ENCODE measurements around the gene EEF1AKMT2. TPM values are rescaled to one million over a fixed set of nuclear protein-coding genes. Genes with fewer than 3 reads are reported as not detected.

The EEF1AKMT2 gene
- total RNA-seq, 4 donors from 2014 or later = 10.6 to 16.8 (median 13.3) TPM

DNA sequence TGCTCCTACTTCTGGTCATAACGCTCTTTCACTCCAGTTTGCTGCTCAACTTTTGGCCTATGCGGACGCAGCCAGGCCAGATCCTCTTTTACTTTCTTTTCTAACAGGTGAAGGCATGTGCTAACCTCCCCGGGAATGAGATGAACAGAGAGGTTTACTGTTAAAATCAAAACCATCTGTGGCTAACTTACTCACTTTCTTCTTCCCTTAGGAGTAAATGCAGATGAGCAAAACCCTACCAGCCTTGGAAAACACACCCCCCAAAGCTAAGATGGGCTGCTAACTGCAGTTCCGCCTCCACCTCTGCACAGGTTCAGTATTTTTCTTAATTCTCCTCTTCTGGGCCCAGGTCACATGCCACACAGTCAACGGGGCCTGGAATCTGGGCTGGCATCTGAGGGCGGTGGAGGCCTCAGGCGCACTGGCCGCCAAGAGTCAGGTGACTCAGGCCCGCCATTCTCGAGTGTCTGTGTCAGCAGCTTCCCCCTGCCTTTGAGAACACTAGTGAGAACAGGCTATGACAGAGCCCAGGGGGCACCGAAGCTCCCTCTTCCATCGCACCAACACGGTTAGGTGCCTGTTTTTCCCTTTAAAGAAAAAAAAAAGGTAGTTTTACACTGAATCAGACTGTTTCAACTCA lies 58.6 kb downstream of the EEF1AKMT2 start:
- DNase-seq (ENCODE audit: low spot score) (no peak), ATAC-seq (ENCODE audit: low FRiP score) (no peak)
- TF ChIP-seq, protein P1, sequence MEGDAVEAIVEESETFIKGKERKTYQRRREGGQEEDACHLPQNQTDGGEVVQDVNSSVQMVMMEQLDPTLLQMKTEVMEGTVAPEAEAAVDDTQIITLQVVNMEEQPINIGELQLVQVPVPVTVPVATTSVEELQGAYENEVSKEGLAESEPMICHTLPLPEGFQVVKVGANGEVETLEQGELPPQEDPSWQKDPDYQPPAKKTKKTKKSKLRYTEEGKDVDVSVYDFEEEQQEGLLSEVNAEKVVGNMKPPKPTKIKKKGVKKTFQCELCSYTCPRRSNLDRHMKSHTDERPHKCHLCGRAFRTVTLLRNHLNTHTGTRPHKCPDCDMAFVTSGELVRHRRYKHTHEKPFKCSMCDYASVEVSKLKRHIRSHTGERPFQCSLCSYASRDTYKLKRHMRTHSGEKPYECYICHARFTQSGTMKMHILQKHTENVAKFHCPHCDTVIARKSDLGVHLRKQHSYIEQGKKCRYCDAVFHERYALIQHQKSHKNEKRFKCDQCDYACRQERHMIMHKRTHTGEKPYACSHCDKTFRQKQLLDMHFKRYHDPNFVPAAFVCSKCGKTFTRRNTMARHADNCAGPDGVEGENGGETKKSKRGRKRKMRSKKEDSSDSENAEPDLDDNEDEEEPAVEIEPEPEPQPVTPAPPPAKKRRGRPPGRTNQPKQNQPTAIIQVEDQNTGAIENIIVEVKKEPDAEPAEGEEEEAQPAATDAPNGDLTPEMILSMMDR (IDR thresholded peaks at IDR 0.05) = no peak

DNA sequence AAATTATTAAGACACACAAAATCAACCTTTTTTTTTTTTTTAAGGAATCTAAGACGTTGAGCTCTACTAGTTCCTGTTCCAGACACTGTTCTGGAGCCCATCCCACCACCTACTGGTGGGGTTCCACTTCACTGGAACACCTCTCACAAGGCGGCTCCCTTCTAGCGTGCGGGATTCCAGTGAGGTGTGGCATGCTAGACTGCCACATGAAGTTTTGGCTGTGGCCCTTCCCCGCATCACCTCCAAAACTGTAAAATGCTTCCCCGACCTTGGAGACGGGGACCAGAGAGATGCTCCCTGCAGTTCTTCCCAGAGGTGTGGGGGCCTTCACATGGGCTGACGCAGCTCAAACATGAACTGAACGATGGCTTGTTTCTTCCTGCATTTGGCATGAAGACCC lies 60.1 kb downstream of the EEF1AKMT2 start:
- ATAC-seq (ENCODE audit: low FRiP score) (no peak), DNase-seq (ENCODE audit: low spot score) (no peak)
- TF ChIP-seq, protein P1 (IDR thresholded peaks at IDR 0.05) = no peak

DNA sequence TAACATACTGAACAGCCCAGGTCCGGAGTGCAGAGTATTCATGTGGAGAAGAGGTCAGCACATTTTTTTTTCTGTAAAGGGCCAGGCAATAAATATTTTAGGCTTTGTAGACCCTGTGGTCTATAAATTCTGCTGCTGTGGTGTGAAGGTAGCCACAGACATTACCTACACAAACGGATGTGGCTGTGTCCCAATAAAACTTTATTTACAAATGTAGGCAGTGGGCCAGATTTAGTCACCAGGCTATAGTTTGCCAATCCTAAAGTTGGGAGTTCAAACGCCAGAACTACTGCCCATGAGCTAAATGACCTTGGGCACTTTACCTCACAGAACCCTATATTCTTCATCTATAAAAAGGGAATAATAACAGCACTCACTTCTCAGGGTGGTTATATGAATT lies 60.9 kb downstream of the EEF1AKMT2 start:
- TF ChIP-seq, protein P1 (IDR thresholded peaks at IDR 0.05) = no peak
- DNase-seq (ENCODE audit: low spot score) (no peak), ATAC-seq (ENCODE audit: low FRiP score) (no peak)

DNA sequence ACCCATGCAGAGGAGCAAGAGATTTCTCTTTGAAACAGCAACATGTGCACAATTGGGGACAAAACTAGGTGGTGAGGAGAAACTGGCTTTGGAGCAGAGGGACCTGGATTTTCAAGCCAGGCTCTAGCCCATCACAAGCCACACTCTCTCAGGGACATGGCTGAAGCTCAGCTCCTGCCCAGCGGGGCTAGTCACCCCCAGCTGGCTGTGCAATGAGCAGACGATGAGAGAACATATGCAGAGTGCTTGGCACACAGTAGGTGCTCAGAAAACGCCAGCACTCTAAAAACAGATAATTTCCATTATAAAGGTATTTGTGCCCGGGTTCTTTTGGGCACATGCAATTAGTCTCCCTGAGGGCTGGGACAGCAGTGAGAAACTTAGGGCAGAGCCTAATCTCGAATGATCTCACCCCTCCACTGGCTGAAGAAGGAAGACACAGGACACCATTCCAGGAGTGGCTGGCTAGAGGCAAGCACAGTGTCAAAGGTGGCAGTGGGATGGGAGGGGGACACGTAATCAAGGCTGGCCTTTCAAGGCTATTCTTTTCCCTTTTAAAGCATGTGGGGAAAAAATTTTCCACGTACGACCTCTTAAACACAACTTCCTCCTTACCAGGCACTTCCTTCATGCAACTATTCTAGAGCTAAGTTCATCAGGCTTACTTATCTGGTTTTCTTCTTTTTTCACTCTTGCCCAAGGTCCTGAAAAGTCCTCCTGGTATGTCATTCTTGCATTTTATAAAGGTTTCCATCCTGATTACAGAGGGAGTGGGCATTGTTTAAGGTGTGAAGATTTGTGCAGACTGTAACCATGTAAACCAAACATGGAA lies 62.6 kb downstream of the EEF1AKMT2 start:
- DNase-seq (ENCODE audit: low spot score) = no peak

DNA sequence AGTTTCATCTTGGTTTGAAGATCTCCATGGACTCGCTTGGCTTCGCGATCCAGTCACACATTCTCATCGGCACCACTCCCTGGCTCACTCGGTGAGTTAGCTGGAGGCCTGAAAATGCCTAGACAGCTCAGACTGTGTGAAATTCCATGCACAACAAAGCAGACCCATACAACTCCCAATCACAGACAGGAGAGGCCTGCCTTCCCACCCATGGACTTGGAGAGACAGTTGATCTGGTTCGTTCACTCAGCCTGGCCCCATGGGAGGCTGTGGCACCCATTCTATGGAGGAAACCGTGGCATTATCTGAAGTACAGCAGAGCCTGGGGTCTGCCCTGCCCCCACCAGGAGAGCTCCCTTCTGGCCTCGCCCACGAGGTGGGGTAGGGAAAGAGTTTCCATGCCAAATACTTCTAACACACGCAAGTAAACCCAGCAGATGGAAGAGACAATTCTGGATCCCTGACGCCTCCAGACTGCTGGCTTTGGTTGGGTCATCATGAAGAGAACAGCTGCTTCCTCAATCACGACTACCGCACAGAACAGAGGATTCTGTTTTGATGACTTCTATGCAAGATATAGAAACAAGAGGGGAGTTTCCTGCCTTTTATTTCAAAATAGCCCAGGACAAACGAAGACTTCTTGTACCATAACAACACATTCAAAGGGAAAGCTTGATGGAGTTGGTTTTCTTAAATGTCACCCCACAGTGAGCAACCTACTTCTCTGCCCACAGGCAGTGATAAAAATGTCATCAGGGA lies 63.4 kb downstream of the EEF1AKMT2 start:
- no peak for ATAC-seq (ENCODE audit: low FRiP score)

More for the DNA sequence above, 62.6 kb downstream of the EEF1AKMT2 start:
- peak; percentile 20 for ATAC-seq (ENCODE audit: low FRiP score)
- TF ChIP-seq, protein P1 (IDR thresholded peaks at IDR 0.05) = no peak

DNA sequence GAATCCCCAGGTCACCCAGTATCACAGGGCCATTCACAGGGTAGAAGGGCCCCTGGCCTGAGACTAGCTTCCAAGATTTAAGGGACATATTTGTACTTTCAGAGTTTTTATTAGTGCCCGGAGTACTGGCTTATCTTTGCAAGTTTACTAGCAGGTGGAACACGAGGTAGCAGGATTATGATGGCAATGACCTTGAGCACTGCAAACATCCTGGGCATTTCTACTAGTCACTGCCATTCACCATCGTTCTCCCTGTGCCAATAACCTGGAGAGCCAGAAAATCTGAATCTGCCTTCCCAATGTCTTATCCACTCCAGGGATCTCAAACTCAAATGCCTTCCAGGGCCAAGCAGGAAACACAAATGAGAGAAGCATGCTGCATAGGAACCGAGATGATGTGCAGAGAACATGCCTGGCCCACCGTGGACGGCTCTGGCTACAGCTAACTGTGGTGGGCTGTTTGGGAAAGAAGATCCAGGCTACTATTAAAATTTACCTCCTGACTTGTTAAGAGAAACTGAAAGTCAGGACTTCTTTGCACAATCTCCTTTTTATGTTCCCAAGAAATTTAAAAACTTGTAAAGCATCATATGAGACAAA lies 64.2 kb downstream of the EEF1AKMT2 start:
- DNase-seq (ENCODE audit: low spot score) (no peak), ATAC-seq (ENCODE audit: low FRiP score) (no peak)
- TF ChIP-seq, protein P1 (IDR thresholded peaks at IDR 0.05) = no peak

More for the DNA sequence above, 63.4 kb downstream of the EEF1AKMT2 start:
- no peak for DNase-seq (ENCODE audit: low spot score)
- TF ChIP-seq, protein P1 (IDR thresholded peaks at IDR 0.05) = no peak
